ENCODE measurements around the gene ASIC2.

The ASIC2 gene

DNA sequence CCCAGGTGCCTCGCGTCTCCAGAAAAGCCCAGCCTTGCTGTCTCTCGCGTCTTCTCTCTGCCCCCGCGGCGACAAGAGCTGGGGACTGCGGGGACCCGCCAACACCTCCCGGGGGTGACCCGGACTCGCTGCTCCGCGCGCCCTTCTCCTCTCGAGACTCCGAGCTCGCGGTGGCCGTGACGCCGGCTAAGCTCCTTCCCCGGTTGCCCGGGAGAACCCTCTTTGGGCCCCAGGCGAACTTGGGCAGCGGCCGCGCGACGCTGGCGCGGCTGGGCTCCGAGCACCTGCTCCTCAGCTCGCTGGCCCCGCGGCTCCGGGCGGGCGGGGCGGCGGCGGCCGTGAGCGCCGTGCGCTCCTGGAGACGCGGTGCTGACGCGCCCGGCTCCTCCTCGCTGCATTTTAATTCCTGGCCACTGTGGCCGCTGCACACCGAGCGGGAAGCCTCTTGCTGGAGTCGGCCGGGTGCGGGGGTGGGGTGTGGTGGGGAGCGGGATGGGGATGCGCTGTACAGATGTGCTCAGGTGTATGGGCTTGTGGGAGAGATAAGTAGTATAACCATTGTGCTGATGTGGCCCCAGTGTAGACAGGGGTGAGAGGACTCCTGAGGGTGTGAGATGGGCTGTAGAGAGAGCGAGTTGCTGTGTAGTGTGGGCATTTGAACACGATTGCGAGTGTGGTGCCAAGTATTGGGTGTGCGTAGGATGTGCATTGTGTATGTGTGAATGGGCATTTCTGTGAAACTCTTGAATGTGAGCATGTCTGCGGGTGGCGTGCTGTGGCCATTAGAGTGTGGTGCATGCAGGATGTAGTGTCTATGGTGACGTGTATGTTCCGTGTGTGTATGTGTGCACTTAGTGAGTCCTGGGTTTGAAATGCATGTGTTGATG is at the start of gene ASIC2:
ASIC2 (minus strand) TSS at position 315 of the 887 bp plus-strand sequence.
- peak; percentile 20 for DNase-seq

DNA sequence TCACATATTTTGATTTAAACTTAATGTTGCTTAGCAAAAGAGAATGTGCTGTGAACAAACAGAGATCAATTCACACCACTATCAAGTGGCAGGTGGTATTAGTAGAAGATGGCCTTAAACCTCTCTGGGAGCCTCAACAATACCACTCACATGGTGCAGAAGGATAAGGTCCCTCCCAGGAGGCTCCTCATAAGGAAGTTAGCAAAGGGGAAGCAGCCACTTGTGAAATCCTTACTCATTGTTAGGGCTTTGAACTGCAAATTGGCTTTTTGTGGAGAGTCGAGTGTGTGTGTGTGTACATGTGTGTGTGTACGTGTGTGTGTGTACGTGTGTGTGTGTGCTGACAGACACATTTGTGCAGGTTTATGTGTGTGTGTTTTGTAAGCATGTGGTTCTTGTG is 48.9 kb upstream of the ASIC2 start:
- no peak for DNase-seq

DNA sequence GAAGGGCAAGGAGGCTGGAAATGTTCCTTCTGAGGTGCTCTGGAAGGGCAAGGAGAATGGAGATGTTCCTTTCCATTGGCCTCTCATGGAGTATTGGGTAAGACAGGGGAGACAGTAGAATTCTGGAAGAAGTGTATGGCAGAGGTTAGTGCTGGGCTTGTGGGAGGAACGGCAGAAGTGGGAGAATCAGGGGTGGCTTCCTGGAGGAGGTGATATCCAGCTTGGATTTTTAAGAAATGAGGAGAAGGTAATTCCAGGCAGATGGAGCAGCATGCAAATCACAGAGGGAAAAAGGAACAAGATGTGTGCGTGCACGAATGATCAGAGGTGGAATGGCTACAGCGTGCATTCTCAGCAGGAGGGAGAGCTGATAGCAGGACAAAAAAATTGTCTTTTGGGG is 45.1 kb upstream of the ASIC2 start:
- DNase-seq: no peak

DNA sequence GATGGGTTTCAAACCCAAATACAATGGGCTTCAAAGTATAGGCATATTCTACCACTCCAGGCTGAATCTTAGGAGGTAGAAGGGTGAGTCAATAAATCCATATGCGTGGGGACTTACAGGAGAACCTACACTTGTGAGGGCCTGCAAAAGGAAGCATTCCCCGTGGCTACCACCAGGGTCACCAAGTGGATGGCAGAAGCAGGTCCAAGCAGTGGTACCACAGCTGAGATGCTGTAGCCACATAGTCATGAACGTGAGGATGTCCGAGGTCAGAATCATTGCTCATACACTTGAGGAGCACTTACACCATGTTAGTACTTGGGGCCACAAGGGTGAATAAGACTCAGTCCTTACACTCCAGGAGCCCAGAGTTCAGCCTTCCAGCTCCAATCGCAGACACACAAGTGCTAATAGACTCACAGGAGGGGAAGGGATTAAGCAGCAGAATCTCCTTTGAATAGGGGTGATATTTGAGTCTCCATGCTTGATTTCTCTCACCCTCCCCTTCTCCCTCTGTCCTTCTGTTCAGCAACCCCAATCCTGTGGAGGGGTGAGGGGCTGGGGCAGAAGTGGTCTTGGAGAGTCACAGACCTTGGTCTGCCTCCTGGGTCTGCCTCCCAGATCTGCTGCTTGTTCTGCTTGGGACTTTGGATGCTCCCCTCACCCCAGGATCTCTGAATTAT is 42.5 kb upstream of the ASIC2 start:
- no peak for DNase-seq

DNA sequence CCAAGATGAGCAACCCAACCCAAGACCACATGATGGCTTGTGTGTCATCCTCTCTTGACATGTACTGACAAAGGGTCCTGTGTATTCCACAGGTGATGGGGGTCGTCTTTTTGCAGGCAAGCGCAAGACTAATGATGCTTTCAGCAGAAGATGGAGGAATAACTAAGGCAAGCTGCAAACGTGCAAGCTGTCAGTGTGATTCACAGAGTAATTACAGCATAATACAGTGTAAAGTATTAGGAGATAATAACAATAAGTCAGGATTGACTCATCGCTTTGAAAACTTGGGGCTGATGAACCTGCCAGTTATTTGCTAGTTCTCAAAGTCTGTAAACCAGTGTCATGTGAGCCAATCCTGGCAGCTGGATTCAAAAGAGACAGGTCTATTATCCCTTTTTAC is 41.6 kb upstream of the ASIC2 start:
- no peak for DNase-seq

DNA sequence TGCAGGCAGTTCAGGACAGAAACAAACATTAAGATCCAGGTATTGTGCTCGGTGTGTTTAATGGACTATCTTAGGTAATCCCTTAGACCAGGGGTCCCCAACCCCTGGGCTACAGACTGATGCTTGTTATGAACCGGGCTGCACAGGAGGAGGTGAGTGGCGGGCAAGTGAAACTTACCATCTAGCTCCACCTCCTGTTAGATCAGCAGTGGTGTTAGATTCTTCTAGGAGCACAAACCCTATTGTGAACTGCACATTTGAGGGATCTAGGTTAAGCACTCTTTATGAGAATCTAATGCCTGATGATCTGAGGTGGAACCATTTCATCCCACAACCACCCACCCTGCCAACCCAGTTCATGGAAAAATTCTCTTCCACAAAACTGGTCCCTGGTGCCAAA is 37.8 kb upstream of the ASIC2 start:
- DNase-seq: no peak

DNA sequence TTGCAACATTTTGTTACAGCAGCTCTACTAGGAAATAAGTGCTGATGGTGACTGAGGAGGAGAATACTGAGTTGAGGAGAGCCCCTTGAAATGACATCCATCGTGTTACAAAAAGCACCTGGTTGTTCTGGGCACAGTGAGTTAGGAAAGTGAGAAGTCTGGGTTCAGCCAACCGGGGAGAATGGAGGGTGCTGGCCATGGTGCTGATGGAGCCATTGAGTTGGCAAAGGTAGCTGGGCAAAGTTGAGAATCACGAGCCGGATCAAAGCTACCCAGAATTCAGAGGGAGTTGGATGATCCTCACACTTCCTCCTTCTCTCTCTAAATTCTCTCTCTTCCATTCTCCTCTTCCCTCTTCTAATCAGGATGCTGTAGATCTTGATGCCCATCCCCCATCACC is 35.0 kb upstream of the ASIC2 start:
- DNase-seq: no peak

DNA sequence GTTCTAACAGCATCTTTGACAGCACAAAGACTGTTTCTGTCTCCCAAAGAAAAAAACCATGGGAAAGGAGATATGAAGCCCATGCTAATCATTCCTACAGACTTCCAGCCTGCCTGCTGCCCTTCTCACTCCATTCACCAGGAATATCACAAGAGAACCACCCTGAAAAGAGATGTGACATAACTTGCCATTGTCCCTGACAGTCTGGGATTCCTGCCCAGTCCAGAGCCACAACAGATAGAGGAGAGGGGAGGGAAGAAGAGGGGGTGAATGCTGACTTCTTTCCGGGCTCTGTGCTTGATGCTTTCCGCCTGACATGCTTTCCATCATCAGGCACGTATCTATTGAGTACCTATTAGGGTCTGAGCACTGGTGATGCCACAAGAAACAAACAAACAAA is 31.6 kb upstream of the ASIC2 start:
- DNase-seq: no peak

DNA sequence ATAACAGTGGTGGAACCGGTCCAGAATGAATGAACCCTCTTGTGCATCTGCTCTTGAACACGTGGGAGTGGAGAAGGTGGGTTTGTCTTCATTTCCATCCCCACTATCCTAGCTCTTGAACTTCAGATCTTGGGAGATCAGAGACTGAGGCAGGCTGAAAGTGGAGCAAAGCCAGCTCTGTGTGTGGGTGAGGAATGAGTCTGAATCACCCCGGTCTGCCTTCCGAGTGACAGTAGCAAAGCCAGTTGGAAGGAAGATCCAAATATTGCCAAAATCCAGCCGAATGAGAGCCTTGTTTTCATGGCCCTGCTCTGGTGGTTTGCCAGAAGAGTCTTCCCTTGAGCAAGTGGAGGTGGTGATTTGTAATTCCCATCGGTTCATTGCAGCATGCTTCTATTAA is 29.0 kb upstream of the ASIC2 start:
- no peak for DNase-seq

DNA sequence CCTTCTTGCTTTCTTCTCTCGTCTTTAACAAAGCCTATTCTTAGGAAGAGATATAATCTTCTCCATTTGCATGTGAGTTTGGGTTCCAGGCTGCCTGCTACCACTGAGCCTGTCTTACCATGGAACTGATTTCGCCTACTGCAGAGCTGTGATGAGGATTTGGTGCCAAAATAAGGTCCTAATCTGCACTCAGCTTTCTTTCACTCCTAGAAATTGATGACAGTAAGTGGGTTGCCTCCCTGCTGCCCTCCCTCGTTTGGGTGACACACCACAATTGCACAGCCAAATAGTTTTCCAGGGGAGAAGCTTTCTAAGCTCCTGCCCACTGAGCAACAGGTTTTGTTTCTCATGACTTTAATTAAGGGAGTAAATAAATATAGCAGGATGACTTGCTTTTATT is 25.1 kb upstream of the ASIC2 start:
- no peak for DNase-seq

DNA sequence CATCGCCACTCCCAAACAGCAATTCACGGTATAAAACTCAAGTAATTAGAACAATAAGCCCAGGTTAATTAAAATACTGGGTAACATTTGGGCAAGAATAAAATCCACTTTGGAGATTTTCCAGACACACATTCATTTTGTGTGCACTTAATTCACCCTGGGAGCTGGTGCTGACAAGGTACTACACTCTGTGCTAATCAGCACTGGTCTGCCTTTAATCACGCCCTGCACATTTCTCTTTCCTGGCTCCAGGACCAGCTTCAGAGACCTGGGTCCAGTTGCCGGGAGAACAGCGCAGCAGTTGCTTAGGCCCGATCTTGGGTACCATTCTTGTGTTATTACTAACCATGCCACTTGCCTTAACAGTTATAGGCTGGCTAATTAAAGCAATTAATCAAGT is 23.7 kb upstream of the ASIC2 start:
- no peak for DNase-seq

DNA sequence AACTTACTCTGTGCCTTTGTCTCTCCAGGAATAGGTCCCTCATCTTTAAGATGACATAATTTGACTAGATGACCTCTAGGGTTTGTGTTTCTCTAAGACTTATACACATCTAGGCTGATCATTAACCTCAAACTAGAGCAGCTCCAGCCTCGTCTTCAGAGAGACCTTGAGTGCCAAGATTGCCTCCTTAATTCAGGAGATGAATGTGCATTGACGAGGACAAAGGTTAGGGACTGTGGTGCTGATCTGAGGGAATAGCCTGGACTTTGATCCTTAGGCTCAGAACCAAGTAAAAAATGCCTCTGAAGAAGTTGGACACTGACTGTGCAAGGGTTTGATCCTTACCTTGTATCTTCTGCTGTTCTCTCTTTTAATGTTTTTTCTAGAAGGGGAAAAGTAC is 17.2 kb upstream of the ASIC2 start:
- no peak for DNase-seq

DNA sequence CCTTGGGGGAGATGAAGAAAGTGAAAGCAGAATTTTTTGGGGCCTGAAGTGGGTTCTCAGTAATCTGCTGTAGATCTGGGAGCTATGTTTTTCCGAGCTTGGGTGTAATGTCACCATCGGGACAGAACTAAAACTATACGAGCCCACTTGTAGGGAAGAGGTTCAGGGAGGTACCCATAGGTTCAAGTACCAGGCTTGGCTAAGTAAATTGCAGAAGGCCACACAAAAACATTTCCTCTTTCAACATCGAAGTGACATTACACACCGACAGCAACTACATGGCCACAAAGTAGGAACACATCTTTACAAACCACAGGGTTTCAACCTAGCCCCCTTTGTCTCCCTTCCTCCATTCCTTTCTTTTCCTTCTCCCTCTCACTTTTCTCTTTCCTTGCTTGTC is 10.2 kb upstream of the ASIC2 start:
- DNase-seq: no peak

DNA sequence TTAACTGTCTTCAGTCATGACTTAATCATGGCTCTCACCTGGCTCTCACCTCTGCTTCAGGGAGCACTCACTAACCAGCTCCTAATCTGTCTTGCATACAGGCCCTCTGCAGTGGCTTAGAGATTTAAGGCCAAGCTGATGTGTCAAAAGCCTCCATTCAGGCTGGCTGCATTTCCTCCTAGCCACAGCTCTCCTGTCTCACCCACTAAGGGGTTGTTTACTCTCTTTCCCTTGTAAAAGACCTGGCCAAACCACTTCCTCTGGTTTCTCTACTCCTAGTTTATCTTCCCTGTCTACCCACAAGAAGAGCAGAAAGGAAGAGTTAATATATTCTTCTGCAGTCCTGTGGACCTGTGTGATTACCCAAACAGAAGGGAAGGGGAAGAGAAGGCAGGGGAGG is 9.3 kb upstream of the ASIC2 start:
- DNase-seq: peak; percentile 66

DNA sequence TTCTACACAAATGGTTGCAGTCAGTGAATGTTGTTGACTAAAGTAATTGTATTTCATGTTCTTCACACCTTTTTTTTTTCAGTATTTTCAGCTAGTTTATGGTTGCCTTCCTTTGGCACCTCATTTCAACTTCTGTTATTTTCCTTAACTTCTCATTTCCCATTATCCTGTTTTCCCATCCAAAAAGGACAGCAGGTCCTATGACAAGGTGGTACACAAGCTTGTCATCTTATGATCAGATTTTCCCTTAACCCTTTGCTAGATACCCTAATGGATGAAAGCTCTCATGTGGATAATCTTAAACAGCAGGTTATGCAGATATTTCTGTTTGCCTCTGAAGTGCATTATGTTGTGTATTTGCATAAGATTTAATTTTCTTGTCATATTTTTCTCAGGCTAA is 7.1 kb upstream of the ASIC2 start:
- no peak for DNase-seq

DNA sequence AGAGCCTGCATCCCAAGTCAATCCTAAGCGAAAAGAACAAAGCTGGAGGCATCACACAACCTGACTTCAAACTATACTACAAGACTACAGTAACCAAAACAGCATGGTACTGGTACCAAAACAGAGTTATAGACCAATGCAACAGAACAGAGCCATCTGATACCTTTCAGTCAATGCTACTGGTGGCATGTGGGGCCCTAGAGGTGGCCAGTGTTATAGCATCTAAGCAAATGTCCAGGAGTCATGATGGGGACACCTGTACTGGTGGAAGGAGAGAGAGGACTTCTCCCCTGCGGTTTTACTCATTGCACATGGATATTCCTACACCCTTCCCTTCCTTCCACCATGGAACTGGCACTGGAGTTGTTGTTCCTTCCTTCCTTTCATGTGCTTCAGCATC is 6.0 kb upstream of the ASIC2 start:
- no peak for DNase-seq

DNA sequence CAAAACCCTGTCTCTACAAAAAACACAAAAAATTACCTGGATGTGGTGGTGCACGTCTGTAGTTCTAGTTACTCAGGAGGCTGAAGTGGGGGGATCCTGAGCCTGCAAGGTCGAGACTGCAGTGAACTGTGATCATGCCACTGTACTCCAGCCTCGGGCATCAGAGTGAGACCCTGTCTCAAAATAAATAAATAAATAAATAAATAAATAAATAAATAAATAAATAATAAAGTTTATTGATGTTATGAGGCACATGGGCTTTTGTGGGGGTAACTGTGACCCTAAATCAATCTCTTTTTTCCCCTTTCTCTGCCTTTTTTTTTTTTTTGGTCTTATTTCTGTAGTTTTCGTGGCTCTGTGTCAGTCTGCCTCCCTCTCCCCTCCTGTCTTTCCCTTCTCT is 4.5 kb upstream of the ASIC2 start:
- DNase-seq: no peak

DNA sequence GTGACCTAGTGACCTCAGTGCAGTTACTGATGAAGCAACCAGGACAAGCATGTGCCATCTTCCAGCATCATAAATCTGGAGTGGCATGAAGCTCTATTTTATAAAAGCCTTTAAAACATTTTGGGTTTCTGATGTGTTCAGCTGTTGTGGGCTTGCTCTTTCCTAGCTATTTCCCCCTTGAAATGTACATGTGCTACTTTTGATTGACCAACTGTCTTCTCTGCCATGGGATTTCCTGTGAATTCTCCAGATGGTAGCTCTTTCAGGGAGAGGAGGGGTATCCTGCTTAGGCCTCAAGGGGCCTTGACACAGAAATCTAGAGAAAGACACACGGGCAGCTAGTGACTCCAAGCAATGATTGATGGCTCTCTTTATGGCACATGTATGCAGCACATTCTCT is 1.9 kb upstream of the ASIC2 start:
- no peak for DNase-seq

DNA sequence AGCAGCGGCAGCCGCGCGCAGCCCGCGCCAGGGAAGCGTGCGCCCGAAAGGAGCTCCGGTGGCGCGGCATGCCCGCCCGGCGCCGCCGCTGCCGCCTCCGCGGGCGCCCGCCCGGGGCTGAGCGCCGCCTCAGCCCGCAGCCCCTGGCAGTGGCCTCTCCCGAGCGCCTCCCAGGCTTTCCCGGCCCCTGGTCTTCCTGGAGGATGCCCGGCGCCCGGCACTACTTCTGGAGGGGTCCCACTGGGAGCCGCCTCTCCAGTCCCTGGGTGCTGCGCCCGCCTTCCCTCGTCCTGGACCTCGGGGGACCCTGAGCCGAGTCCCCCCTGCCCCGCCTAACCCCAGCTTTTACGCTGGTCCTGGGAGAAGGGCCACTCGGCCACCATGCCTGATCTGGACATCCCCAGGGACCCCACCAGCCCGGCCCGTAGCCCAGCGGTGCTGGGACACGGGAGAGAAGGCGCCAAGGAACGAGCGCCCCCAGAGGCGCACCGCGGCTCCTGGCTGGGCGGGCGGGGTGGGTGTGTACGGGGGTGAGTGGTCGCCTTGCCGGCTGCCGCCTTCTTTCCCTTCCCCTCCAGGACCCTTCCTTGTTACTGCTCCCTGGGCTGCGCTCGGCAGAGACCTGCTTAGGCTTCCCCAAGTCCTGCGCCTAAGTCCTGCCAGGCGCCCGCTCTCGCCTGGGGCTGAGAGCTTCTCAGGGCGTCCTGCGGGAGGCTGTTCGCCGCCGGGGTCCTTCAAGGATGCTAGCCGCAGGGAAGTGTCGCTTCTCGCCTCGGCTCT is 704 bp downstream of the ASIC2 start:
- no peak for DNase-seq

DNA sequence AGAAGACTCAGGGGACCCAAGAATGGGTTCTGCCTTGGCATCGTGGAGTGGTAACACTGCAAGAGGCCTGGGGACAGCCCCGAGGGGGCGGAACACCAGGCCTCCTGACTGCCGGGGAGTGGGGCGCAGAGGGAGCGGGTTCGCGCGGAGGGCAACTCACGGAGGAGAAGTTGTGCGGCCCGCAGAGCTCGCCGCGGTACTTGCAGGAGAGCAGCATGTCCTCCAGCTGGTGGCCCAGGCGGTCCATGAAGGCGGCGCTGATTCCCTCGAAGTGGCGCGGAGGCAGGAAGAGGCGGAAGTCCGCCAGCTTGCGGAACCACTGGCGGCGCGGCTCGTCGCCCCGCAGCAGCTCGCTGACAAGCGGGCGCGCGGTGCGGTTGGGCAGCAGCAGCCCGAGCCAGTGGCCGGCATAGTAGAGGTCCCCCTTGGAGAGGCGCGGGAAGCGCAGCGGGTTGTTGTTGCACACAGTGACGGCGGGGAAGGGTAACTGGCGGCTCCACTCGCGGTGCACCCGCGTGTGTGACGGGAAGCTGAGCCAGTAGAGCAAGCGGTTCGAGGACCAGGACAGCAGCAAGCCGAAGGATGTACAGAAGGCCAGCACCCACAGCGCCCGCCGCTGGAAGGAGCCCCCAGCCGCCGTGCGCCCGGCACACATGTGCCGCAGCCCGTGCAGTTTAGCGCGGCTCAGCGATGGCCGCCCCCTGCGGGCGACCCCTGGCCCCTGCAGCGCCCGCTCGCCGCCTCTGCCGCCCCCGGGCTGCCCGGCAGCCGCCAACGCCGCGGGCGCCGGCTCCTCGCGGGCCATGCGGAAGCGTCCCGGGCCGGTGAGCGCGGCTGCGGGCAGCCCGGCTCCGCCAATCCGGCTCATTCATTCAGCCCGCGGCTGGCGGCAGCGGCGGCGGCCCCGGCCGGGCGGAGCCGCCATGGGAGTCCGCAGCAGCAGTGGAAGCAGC is 1.6 kb downstream of the ASIC2 start:
- DNase-seq: no peak

DNA sequence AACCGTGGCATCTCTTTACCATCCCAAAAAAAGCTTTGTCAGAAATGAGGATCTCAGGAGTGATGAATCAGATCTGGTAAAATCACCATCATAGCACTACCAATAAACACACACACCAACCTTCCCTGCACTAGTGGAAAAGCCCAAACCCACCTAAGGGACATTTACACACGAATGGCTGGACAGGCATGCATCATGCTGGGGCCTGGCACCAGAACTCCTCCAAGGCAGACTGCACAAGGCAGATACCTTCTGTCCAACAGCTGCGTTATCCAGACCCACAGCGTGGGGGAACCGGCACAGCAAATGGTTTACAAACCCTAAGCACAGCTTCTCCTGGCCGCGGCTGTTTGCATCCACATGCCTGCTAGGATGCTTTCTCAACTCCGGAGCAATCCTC is 2.8 kb downstream of the ASIC2 start:
- DNase-seq: no peak

DNA sequence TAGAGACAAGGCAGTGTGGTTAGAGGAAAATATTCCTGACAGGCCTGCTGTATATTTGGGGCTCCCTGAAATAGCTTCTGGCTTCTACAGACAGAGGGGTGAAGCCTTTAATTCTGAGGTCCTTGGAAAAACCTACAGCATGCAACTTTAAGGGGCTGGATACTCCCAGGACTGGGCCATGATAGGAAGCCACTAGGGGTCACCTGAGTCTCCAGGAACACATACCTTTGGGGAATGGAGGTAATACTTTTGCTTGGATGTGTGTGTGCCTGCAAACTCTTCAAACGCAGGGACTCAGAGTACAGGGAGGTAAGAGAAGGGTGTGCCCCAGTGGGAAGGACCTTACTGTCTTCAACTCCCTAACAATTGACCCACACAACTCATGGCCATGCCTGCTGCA is 4.1 kb downstream of the ASIC2 start:
- no peak for DNase-seq

All from NCI-H2029 (cell line).